ENCODE results near the gene MPEG1.

GRCh38 chr11:59216641-59217564 is 4.2 kb upstream of the MPEG1 start:
- TF ChIP-seq CTCF (IDR thresholded peaks at IDR 0.05; ENCODE audit: low read length) = no peak
- TF ChIP-seq EZH2 (optimal IDR thresholded peaks at IDR 0.05; ENCODE audit: low read depth, low read length) = no peak

All from MM.1S (cell line).